Right lobe of liver (tissue), 6 donors: Measurements from ENCODE around the gene KIF19. TPM values are rescaled to one million over a fixed set of nuclear protein-coding genes. Genes with fewer than 3 reads are reported as not detected.

ENCODE experiments used
- ATAC-seq, 4 donors: fragments of 200-7000 bp; cut with Tn5 transposase; one replicate each; pipeline ENCODE4 v1.9.1; 2020; ENCODE audit warnings: mild to moderate bottlenecking in 4 of 4, moderate library complexity in 4 of 4
- DNase-seq, 3 donors: peaks; one replicate each; pipeline ENCODE4 v3.0.0-alpha.2; 2020
- H3K27ac ChIP-seq, 3 donors: fragments of 200-600 bp; one replicate each; pipeline ENCODE4 v1.8.0; 2022
- H3K27me3 ChIP-seq, 2 donors: fragments of 200-600 bp; one replicate each; pipeline ENCODE4 v1.8.0; 2022
- H3K36me3 ChIP-seq, 4 donors: fragments of 200-600 bp; sonication (generic) in 1 of 4; one replicate each; pipeline versions ENCODE4 v1.5.1 to v1.8.0; 2017 to 2022; ENCODE audit warnings: control low read depth in 1 of 4
- H3K4me1 ChIP-seq, 4 donors: fragments of 200-600 bp; sonication (generic) in 1 of 4; one replicate each; pipeline versions ENCODE4 v1.5.1 to v1.8.0; 2017 to 2022; ENCODE audit warnings: control low read depth in 1 of 4
- H3K4me3 ChIP-seq, 3 donors: fragments of 200-600 bp; one replicate each; pipeline ENCODE4 v1.8.0; 2022
- H3K9me3 ChIP-seq, 4 donors: fragments of 200-600 bp; sonication (generic) in 1 of 4; one replicate each; pipeline versions ENCODE4 v1.5.1 to v1.8.0; 2017 to 2022; ENCODE audit warnings: control low read depth in 1 of 4
- POLR2A ChIP-seq: fragments of 450-650 bp; IDR thresholded peaks from one replicate; pipeline ENCODE4 v1.6.1; 2017; ENCODE audit warnings: antibody characterized with exemption, mild to moderate bottlenecking
- WGBS: methylation state at CpG from one replicate; pipeline ENCODE4 v1.1.6; 2018; ENCODE audit warnings: low coverage, low lambda C conversion rate; ENCODE audit not compliant: insufficient coverage; ENCODE audit errors: missing lambda C conversion rate; 5-methylcytosine and 5-hydroxymethylcytosine counted together
- intact Hi-C, 2 donors: fragments of 100-400 bp; cut with DNase I; formaldehyde crosslinking; loops; one replicate each; pipeline versions ENCODE4 v1.11.2 to v1.14.1; 2022
- total RNA-seq, 6 experiments: library from RNA; depleted of rRNA in 2 of 6; stranded (reverse); fragments of >200 nt in 2 of 6; fragmentation: NEBNext Ultra II Directional in 3 of 6; extraction: Animal tissue kit (Norgen Biotek cat#: 25700) in 3 of 6; gene quantifications; one replicate each; pipeline versions ENCODE4 v1.1.0 to v1.2.4, GENCODE V29; 2016 to 2023
- TF ChIP-seq, protein P1 (sequence below), 4 donors: fragments of 200-600 bp in 3 of 4; fragments of 450-650 bp in 1 of 4; IDR thresholded peaks; one replicate each; pipeline versions ENCODE4 v1.5.1 to v1.8.0; 2016 to 2022; ENCODE audit warnings: antibody characterized with exemption in 4 of 4, mild to moderate bottlenecking in 2 of 4
- donor health status: DM: no; HTN: yes; CAD: no.
- donor health status: DM: no; HTN: no; CAD: no.
- donor health status: DM: no; HTN: no; CAD: no.
- donor health status: DM: no; HTN: yes; CAD: no.
- donor health status: DM: no; HTN: yes; CAD: no.

KIF19 gene
- total RNA-seq, 6 experiments from 2014 or later, result 0.31 to 1.1 (median 0.64) TPM

DNA sequence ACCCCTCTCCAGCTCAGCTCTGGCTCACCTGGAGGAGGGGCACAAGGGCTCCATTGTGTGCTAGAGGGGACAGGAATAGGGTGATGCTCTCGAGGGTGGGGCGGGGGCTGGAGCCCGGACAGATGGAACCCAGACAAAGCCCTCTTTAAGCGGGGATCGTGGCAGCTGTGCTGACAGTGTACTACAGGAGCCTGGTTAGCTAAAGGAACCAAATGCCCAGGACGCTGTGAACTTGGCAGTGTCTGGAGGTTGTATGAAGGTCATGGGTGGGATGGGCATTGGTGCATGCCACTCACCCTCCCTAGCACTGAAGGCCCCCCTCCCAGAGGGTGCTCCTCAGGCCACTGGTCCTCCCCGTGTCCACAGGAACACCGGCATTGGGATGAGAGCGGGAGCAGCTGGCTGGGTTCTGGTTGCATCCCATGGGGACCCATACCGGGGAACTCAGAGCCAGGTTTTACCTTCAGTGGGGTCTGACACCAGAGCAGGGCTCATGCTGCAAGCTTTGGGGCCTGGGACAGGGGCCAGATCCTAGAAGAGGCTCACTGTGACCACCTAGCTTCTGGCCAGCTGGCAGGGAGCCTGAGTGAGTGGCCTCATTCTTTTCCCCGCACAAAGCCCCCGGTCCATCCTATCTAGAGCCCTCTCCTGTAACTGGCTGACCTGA, 11.9 kb downstream of the KIF19 start:
- ATAC-seq (no peak), DNase-seq (no peak)
- Histone ChIP-seq H3K9me3 (no peaks in the 10 kb centered on the region), H3K36me3 (no peaks in the 10 kb centered on the region), H3K27me3 (no peaks in the 10 kb centered on the region), H3K27ac (no peak overlapping the region), H3K4me1 (no peaks in the 10 kb centered on the region), H3K4me3 (no peak overlapping the region)
- TF ChIP-seq, protein P1, sequence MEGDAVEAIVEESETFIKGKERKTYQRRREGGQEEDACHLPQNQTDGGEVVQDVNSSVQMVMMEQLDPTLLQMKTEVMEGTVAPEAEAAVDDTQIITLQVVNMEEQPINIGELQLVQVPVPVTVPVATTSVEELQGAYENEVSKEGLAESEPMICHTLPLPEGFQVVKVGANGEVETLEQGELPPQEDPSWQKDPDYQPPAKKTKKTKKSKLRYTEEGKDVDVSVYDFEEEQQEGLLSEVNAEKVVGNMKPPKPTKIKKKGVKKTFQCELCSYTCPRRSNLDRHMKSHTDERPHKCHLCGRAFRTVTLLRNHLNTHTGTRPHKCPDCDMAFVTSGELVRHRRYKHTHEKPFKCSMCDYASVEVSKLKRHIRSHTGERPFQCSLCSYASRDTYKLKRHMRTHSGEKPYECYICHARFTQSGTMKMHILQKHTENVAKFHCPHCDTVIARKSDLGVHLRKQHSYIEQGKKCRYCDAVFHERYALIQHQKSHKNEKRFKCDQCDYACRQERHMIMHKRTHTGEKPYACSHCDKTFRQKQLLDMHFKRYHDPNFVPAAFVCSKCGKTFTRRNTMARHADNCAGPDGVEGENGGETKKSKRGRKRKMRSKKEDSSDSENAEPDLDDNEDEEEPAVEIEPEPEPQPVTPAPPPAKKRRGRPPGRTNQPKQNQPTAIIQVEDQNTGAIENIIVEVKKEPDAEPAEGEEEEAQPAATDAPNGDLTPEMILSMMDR (IDR thresholded peaks at IDR 0.05), result no peak
- no peak for TF ChIP-seq POLR2A
- WGBS, result 40% methylated on average over 5 of the region's 12 CpGs
- intact Hi-C loops, result no loop called here

DNA sequence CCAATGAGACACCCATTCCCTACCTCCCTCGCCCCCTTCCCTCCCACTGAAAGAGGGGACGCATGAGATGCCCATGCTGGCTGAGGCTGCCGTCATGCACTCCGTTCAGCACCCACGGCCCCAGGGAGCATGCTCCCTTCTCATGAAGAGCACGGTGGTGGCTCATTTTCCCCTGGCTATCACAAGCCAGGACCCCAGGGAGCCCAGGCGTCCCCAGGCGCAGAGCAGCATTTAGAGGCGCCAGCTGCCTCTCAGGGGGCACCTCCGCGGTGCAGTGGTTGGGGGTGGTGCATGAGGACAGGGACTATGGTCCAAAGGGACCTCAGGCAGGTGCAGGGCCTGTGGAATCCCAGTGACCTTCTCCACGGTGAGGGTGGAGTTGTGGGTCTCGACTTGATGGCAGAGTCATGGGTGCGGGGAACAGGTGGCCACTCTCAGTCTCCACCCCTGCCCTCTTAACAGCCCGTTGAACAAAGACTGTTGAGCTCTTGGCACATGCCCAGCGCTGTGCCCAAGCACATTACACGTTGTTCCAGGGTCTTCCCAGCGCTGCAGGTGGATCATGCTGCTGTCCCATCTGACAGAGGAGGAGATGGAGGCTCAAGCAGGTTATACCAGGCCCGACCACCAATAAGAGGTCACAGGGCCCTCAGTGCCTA, 13.6 kb downstream of the KIF19 start:
- H3K36me3 ChIP-seq, result no peaks in the 10 kb centered on the region
- no peak overlapping the region for H3K27ac ChIP-seq
- ATAC-seq (no peak), DNase-seq (no peak)
- TF ChIP-seq, protein P1 (IDR thresholded peaks at IDR 0.05), result no peak
- TF ChIP-seq POLR2A, result no peak
- H3K4me1 ChIP-seq, result no peaks in the 10 kb centered on the region
- 39% methylated on average over 2 of the region's 19 CpGs for WGBS
- H3K4me3 ChIP-seq, result no peak overlapping the region
- H3K27me3 ChIP-seq, result no peaks in the 10 kb centered on the region
- intact Hi-C loops, result no loop called here
- no peaks in the 10 kb centered on the region for H3K9me3 ChIP-seq

DNA sequence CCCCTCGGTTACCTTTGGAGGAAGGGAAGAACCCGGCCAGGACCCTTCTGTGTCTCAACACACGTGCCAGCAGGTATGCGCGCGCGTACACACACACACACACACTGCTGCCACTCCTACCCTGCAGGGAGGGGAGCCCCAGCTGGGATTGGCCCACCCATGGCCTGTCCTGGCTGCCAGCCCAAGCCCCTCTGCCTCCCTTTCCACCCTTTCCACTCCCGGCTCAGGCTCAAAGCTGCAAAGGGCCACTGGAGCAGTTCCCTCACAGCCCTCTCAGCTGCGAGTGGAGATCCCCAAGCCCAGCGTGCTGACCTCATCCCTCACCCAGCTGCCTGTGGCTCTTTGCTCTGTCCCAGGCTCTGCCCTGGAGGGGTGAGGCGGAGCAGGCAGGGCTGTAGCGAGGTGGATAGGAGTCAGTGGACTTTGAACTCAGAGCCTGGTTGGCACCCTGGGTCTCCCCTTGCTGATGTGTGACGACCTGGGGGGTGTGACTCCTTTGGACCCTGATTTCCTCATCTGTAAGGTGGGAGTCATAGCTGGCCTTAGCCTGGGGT, 14.5 kb downstream of the KIF19 start:
- no peak overlapping the region for H3K27ac ChIP-seq
- H3K4me1 ChIP-seq, result no peaks in the 10 kb centered on the region
- no peak overlapping the region for H3K4me3 ChIP-seq
- DNase-seq, result no peak
- ATAC-seq, result no peak
- H3K36me3 ChIP-seq, result no peaks in the 10 kb centered on the region
- intact Hi-C loops, result no loop called here
- WGBS, result no CpG with 5 or more reads among the region's 13 CpGs
- no peaks in the 10 kb centered on the region for H3K27me3 ChIP-seq
- TF ChIP-seq, protein P1 (IDR thresholded peaks at IDR 0.05), result no peak
- no peak for TF ChIP-seq POLR2A
- H3K9me3 ChIP-seq, result no peaks in the 10 kb centered on the region

DNA sequence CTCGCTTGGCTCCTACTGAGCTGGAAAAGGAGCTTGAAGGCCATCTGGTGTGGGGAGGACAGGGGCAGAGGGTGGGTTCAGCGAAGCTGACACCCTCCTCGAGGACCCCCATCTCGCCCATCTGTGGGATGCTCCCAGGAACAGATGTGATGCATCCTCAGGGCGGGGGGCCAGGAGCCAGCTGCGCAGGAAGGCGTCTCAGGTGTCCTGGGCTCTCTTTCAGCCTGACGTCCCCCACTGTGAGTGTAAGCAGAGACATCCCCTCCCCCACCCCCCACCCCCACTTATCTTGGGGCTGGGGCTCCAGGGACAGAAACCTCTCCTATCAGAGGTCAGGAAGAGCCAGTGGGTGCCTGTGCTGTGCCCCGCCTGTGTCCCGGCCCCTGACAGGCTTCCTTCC, 16.2 kb downstream of the KIF19 start:
- intact Hi-C loops, result no loop called here
- no peak for DNase-seq

More for the DNA sequence above, 16.2 kb downstream of the KIF19 start:
- Histone ChIP-seq H3K36me3 (no peaks in the 10 kb centered on the region), H3K27ac (no peak overlapping the region), H3K27me3 (no peaks in the 10 kb centered on the region), H3K9me3 (no peaks in the 10 kb centered on the region), H3K4me3 (no peak overlapping the region), H3K4me1 (no peaks in the 10 kb centered on the region)
- TF ChIP-seq, protein P1 (IDR thresholded peaks at IDR 0.05), result no peak
- TF ChIP-seq POLR2A, result no peak
- 40% methylated on average over 1 of the region's 10 CpGs for WGBS
- ATAC-seq, result peak in 1 of 4 donors; percentile 14
